PC-9 (cell line): ENCODE data around the gene UTP20. TPM values are rescaled to one million over a fixed set of nuclear protein-coding genes. Genes with fewer than 3 reads are reported as not detected.

Experiments used
- BruUV-seq: library from RNA; stranded (reverse); fragments of 400-500 nt; replicated peaks from 2 replicates; lab custom pipeline; 2021; lab: Mats Ljungman, UMichigan
- CTCF ChIA-PET: fragments of 300-600 bp; sonication (Branson Sonifier 250); formaldehyde crosslinking; loops from one replicate; lab custom pipeline; 2022; ENCODE audit warnings: antibody characterized with exemption; lab: Charles Lee
- POLR2A ChIA-PET: fragments of 300-600 bp; sonication (Branson Sonifier 250); formaldehyde crosslinking; loops from one replicate; lab custom pipeline; 2022; ENCODE audit warnings: antibody characterized with exemption; ENCODE audit not compliant: unreplicated experiment; lab: Charles Lee
- DNase-seq, 2 experiments: peaks; one replicate each; pipeline versions ENCODE4 v3.0.0 to v3.0.0-alpha.2; 2015 to 2022; ENCODE audit warnings: mixed read lengths in 1 of 2
- H2AFZ ChIP-seq: fragments of 200-600 bp; sonication (generic); 2 replicates; pipeline ENCODE4 v1.8.1; 2017; ENCODE audit warnings: antibody characterized with exemption
- H3F3A ChIP-seq: fragments of 200-600 bp; sonication (generic); 2 replicates; pipeline ENCODE4 v1.8.1; 2017; ENCODE audit warnings: antibody characterized with exemption, mild to moderate bottlenecking, low read depth; ENCODE audit not compliant: insufficient read depth
- H3K27ac ChIP-seq: fragments of 200-600 bp; sonication (generic); 2 replicates; pipeline ENCODE4 v1.6.1; 2016; ENCODE audit warnings: mixed run types
- H3K27me3 ChIP-seq: fragments of 200-600 bp; sonication (generic); 2 replicates; pipeline ENCODE4 v1.6.1; 2016; ENCODE audit warnings: low read depth, mixed run types; ENCODE audit not compliant: insufficient read depth
- H3K36me3 ChIP-seq: fragments of 200-600 bp; sonication (generic); 2 replicates; pipeline ENCODE4 v1.6.1; 2016; ENCODE audit warnings: low read depth, mixed run types
- H3K4me1 ChIP-seq: fragments of 200-600 bp; sonication (generic); replicated peaks from 2 replicates; pipeline ENCODE4 v1.6.1; 2016; ENCODE audit warnings: mixed run types; ENCODE audit not compliant: insufficient read depth
- H3K4me2 ChIP-seq: fragments of 200-600 bp; sonication (generic); 2 replicates; pipeline ENCODE4 v1.6.1; 2017; ENCODE audit warnings: mixed run types
- H3K4me3 ChIP-seq: fragments of 200-600 bp; sonication (generic); 2 replicates; pipeline ENCODE4 v1.6.1; 2016; ENCODE audit warnings: mixed run types
- H3K79me2 ChIP-seq: fragments of 200-600 bp; sonication (generic); 2 replicates; pipeline ENCODE4 v1.6.1; 2017; ENCODE audit warnings: low read depth, mixed run types
- H3K9me2 ChIP-seq: fragments of 200-600 bp; sonication (generic); 2 replicates; pipeline ENCODE4 v1.8.1; 2017; ENCODE audit warnings: mild to moderate bottlenecking; ENCODE audit not compliant: insufficient read depth
- H3K9me3 ChIP-seq: fragments of 200-600 bp; sonication (generic); 2 replicates; pipeline ENCODE4 v1.8.1; 2016; ENCODE audit warnings: low read depth; ENCODE audit not compliant: insufficient read depth
- H4K20me1 ChIP-seq: fragments of 200-600 bp; sonication (generic); 2 replicates; pipeline ENCODE4 v1.8.1; 2017; ENCODE audit not compliant: insufficient read depth
- EZH2 ChIP-seq: fragments of 200-600 bp; sonication (generic); IDR thresholded peaks from 2 replicates; pipeline ENCODE4 v1.8.0; 2017; ENCODE audit warnings: antibody characterized with exemption, low read depth
- intact Hi-C: fragments of 100-400 bp; cut with micrococcal nuclease; formaldehyde crosslinking; loops from one replicate; pipeline ENCODE4 v1.10.0; 2022; ENCODE audit not compliant: unreplicated experiment
- total RNA-seq: library from RNA; stranded (reverse); gene quantifications from 2 replicates; pipeline ENCODE4 v1.2.3, GENCODE V29; 2021
- TF ChIP-seq, protein P1 (sequence below): fragments of 200-600 bp; sonication (generic); conservative IDR thresholded peaks from 2 replicates; pipeline ENCODE4 v1.6.1; 2017; ENCODE audit warnings: mixed run types, antibody characterized with exemption, mild to moderate bottlenecking, moderate library complexity

Gene UTP20
- total RNA-seq, 1 experiment from 2014 or later = 14.1 TPM

DNA sequence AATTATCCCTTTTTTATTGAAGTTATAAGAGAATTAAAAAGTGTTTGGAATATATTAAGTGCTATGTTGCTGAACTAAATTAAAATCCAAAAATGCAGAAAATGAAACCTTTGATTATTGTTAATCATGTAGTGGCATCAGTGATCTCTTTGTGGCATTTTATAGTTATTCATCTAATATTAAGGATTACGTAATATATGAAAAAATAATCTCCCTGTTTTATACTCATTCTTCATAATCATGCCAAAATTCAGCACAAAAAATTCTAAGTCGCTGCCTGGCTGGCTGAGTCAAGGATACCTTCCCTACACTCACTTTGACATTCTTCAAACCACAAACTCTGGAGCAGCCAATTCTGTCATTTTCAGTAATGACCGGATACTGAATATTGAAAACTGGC lies 64.0 kb downstream of the UTP20 start:
- Histone ChIP-seq H3K27me3 (no peaks in the 10 kb centered on the region), H3K4me1 (no peaks in the 10 kb centered on the region), H3F3A (no peaks in the 10 kb centered on the region), H3K4me2 (no peak overlapping the region), H3K9me2 (no peaks in the 10 kb centered on the region; the same call in 1 of the 2 replicates), H4K20me1 (no peaks in the 10 kb centered on the region), H3K4me3 (no peak overlapping the region), H3K9me3 (peaks cover 2% of the 10 kb centered on the region; the same call in 1 of the 2 replicates), H2AFZ (no peak overlapping the region), H3K79me2 (no peaks in the 10 kb centered on the region), H3K36me3 (peaks cover 17% of the 10 kb centered on the region), H3K27ac (no peak overlapping the region)
- ChIA-PET POLR2A (no interaction called here), CTCF (no interaction called here)
- TF ChIP-seq, protein P1, sequence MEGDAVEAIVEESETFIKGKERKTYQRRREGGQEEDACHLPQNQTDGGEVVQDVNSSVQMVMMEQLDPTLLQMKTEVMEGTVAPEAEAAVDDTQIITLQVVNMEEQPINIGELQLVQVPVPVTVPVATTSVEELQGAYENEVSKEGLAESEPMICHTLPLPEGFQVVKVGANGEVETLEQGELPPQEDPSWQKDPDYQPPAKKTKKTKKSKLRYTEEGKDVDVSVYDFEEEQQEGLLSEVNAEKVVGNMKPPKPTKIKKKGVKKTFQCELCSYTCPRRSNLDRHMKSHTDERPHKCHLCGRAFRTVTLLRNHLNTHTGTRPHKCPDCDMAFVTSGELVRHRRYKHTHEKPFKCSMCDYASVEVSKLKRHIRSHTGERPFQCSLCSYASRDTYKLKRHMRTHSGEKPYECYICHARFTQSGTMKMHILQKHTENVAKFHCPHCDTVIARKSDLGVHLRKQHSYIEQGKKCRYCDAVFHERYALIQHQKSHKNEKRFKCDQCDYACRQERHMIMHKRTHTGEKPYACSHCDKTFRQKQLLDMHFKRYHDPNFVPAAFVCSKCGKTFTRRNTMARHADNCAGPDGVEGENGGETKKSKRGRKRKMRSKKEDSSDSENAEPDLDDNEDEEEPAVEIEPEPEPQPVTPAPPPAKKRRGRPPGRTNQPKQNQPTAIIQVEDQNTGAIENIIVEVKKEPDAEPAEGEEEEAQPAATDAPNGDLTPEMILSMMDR = no peak
- TF ChIP-seq EZH2 = no peak
- intact Hi-C loops = no loop called here
- BruUV-seq = no TSS peak
- no peak for DNase-seq

DNA sequence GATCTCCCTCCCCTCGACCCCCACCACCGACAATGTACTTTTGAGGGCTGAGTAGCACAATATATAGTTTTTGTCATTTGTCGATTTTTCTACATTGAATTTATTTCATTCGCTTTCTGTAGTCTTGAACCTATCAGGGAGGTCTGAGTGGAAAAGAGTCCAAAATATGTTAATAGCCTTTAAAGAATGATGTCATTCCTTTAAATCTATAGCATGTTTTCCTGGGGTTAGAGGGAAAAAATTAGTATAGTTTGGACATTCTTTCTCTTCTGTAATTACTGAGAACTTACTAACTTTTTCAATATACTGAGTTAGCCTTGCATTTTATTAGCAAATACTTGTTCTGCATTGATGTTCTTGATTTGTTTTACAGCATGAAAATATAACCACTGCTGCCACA lies 71.8 kb downstream of the UTP20 start:
- POLR2A ChIA-PET = no interaction called here
- CTCF ChIA-PET = no interaction called here

DNA sequence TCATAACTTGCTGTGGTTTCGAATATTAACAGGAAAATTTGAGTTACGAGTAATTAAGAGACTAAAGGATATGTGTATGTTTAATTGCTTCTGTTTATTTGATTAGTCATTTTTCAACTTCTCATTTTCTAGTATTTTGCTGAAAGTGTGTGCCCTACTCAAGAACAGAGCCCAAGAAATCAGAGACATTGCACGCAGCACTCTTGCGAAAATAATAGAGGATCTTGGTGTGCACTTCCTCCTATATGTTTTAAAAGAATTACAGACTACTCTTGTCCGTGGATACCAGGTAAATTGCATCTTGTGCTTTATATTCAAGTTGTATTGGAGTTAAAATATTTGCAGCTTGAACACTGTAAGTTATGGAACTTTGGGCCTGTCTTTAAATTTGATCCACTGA lies 76.9 kb downstream of the UTP20 start:
- Histone ChIP-seq H3K4me3 (no peak overlapping the region), H4K20me1 (no peaks in the 10 kb centered on the region), H3K9me3 (no peaks in the 10 kb centered on the region), H3K27ac (no peak overlapping the region), H3F3A (no peaks in the 10 kb centered on the region), H3K4me2 (no peak overlapping the region), H3K9me2 (no peaks in the 10 kb centered on the region), H3K36me3 (0 out of 2 replicates have a peak, but pooled peaks cover 6% of the 10 kb centered on the region), H3K4me1 (no peaks in the 10 kb centered on the region), H3K27me3 (no peaks in the 10 kb centered on the region), H3K79me2 (no peaks in the 10 kb centered on the region), H2AFZ (no peak overlapping the region)
- CTCF ChIA-PET = no interaction called here
- no peak for DNase-seq
- POLR2A ChIA-PET = no interaction called here
- BruUV-seq = no TSS peak
- no peak for TF ChIP-seq EZH2
- TF ChIP-seq, protein P1 = no peak
- intact Hi-C loops = no loop called here

More for the DNA sequence above, 71.8 kb downstream of the UTP20 start:
- no peaks in the 10 kb centered on the region for H3K79me2 ChIP-seq
- DNase-seq = no peak
- H3K27ac ChIP-seq = no peak overlapping the region
- no peaks in the 10 kb centered on the region for H3K9me2 ChIP-seq
- no peaks in the 10 kb centered on the region for H4K20me1 ChIP-seq
- intact Hi-C loops = no loop called here
- H3K4me2 ChIP-seq = no peak overlapping the region
- H3K27me3 ChIP-seq = no peaks in the 10 kb centered on the region
- H3K4me3 ChIP-seq = no peak overlapping the region
- no peaks in the 10 kb centered on the region for H3K4me1 ChIP-seq
- H3K36me3 ChIP-seq = peaks cover 13% of the 10 kb centered on the region; the same call in 1 of the 2 replicates
- peaks cover 4% of the 10 kb centered on the region; the same call in 1 of the 2 replicates for H3K9me3 ChIP-seq
- no TSS peak for BruUV-seq
- no peak for TF ChIP-seq EZH2
- TF ChIP-seq, protein P1 = no peak
- H2AFZ ChIP-seq = no peak overlapping the region
- no peaks in the 10 kb centered on the region for H3F3A ChIP-seq
